IMR-90 (cell line): Measurements from ENCODE around the gene OPTC. TPM values are rescaled to one million over a fixed set of nuclear protein-coding genes. Genes with fewer than 3 reads are reported as not detected.

Experiments
- ATAC-seq: fragments of 200-7000 bp; cut with Tn5 transposase; 2 replicates; pipeline ENCODE4 v1.9.1; 2020; ENCODE audit warnings: low read depth, mild to moderate bottlenecking, moderate library complexity
- BruUV-seq: library from RNA; stranded (reverse); fragments of 400-500 nt; replicated peaks from 2 replicates; lab custom pipeline; 2021; lab: Mats Ljungman, UMichigan
- CTCF ChIA-PET: fragments of 300-600 bp; formaldehyde crosslinking; extraction: SDS; loops from one replicate; lab custom pipeline; 2021; ENCODE audit warnings: antibody characterized with exemption; lab: Yijun Ruan, JAX
- POLR2A ChIA-PET: fragments of 300-600 bp; sonication (Branson Sonifier 250); formaldehyde crosslinking; loops from one replicate; lab custom pipeline; 2022; ENCODE audit warnings: antibody characterized with exemption; ENCODE audit not compliant: unreplicated experiment; lab: Charles Lee
- DNase-seq: peaks from one replicate; pipeline ENCODE4 v3.0.0; 2013
- H2AFZ ChIP-seq: replicated peaks from 2 replicates; pipeline ENCODE3; 2013; ENCODE audit warnings: low read length, mild to moderate bottlenecking; ENCODE audit not compliant: poor library complexity
- H2AK5ac ChIP-seq: 2 replicates; pipeline ENCODE4 v1.6.1; 2013; ENCODE audit warnings: low read depth, low read length, inconsistent platforms
- H2AK9ac ChIP-seq: replicated peaks from 2 replicates; pipeline ENCODE3; 2013; ENCODE audit warnings: mild to moderate bottlenecking, low read depth, low read length, moderate library complexity; ENCODE audit not compliant: poor library complexity
- H2BK120ac ChIP-seq: 2 replicates; pipeline ENCODE4 v1.6.1; 2013; ENCODE audit warnings: low read depth, low read length, inconsistent platforms
- H2BK15ac ChIP-seq: 3 replicates; pipeline ENCODE4 v1.6.1; 2013; ENCODE audit warnings: low read depth, low read length, inconsistent platforms
- H2BK20ac ChIP-seq: 2 replicates; pipeline ENCODE4 v1.6.1; 2013; ENCODE audit warnings: low read depth, mild to moderate bottlenecking, inconsistent platforms, low read length, moderate library complexity
- H2BK5ac ChIP-seq: 2 replicates; pipeline ENCODE4 v1.6.1; 2013; ENCODE audit warnings: mild to moderate bottlenecking, low read depth, low read length, inconsistent platforms; ENCODE audit not compliant: poor library complexity, severe bottlenecking
- H3K14ac ChIP-seq: replicated peaks from 2 replicates; pipeline ENCODE4 v1.6.1; 2013; ENCODE audit warnings: low read depth, low read length, inconsistent platforms
- H3K18ac ChIP-seq: 2 replicates; pipeline ENCODE4 v1.6.1; 2013; ENCODE audit warnings: low read depth, low read length, control low read depth
- H3K23ac ChIP-seq: 2 replicates; pipeline ENCODE4 v1.6.1; 2013; ENCODE audit warnings: low read depth, low read length, inconsistent platforms
- H3K27ac ChIP-seq: 2 replicates; pipeline ENCODE4 v1.5.1; 2013; ENCODE audit warnings: mild to moderate bottlenecking, control low read depth, low read length; ENCODE audit not compliant: insufficient read depth
- H3K27me3 ChIP-seq: 2 replicates; pipeline ENCODE4 v1.6.1; 2013; ENCODE audit warnings: low read length; ENCODE audit not compliant: control insufficient read depth, insufficient read depth
- H3K36me3 ChIP-seq: 2 replicates; pipeline ENCODE4 v1.6.1; 2013; ENCODE audit warnings: low read length, mixed read lengths; ENCODE audit not compliant: control insufficient read depth, insufficient read depth
- H3K4ac ChIP-seq: 2 replicates; pipeline ENCODE4 v1.6.1; 2013; ENCODE audit warnings: low read depth, low read length, inconsistent platforms
- H3K4me1 ChIP-seq: 2 replicates; pipeline ENCODE4 v1.6.1; 2013; ENCODE audit warnings: low read length, mixed read lengths; ENCODE audit not compliant: control insufficient read depth, insufficient read depth
- H3K4me2 ChIP-seq: 2 replicates; pipeline ENCODE4 v1.6.1; 2013; ENCODE audit warnings: low read depth, mild to moderate bottlenecking, control low read depth, low read length, moderate library complexity
- H3K4me3 ChIP-seq: 2 replicates; pipeline ENCODE4 v1.5.1; 2013; ENCODE audit warnings: low read depth, mild to moderate bottlenecking, control low read depth, low read length, moderate library complexity; ENCODE audit not compliant: insufficient read depth
- H3K56ac ChIP-seq: 2 replicates; pipeline ENCODE4 v1.6.1; 2013; ENCODE audit warnings: low read length, inconsistent platforms; ENCODE audit not compliant: insufficient read depth; ENCODE audit errors: extremely low read depth
- H3K79me1 ChIP-seq, 2 experiments: 2 replicates each; pipeline ENCODE4 v1.6.1; 2013; ENCODE audit warnings: low read length in 2 of 2, inconsistent platforms in 1 of 2, low read depth in 1 of 2
- H3K9ac ChIP-seq: 2 replicates; pipeline ENCODE4 v1.6.1; 2013; ENCODE audit warnings: low read depth, low read length, control low read depth
- H3K9me1 ChIP-seq: 2 replicates; pipeline ENCODE4 v1.6.1; 2013; ENCODE audit warnings: low read length, inconsistent platforms; ENCODE audit not compliant: insufficient read depth
- H3K9me3 ChIP-seq: 2 replicates; pipeline ENCODE4 v1.6.1; 2013; ENCODE audit warnings: low read length; ENCODE audit not compliant: control insufficient read depth, insufficient read depth
- H4K20me1 ChIP-seq: 2 replicates; pipeline ENCODE4 v1.6.1; 2013; ENCODE audit warnings: low read length, inconsistent platforms; ENCODE audit not compliant: insufficient read depth
- H4K5ac ChIP-seq: 2 replicates; pipeline ENCODE4 v1.6.1; 2013; ENCODE audit warnings: mild to moderate bottlenecking, low read depth, low read length, control low read depth
- H4K8ac ChIP-seq, 2 experiments: 2 replicates each; pipeline ENCODE4 v1.6.1; 2013; ENCODE audit warnings: low read depth in 2 of 2, low read length in 2 of 2, control low read depth in 1 of 2, inconsistent platforms in 1 of 2
- H4K91ac ChIP-seq: 2 replicates; pipeline ENCODE4 v1.6.1; 2013; ENCODE audit warnings: low read depth, low read length, inconsistent platforms; ENCODE audit not compliant: insufficient read depth
- BHLHE40 ChIP-seq: fragments of 150-350 bp; IDR thresholded peaks from 2 replicates; pipeline ENCODE4 v1.6.1; 2016; ENCODE audit warnings: mild to moderate bottlenecking, low read depth, low read length
- CEBPB ChIP-seq: IDR thresholded peaks from 2 replicates; pipeline ENCODE4 v1.6.1; 2012; ENCODE audit warnings: low read depth, low read length, improper control_type of control experiment
- CHD1 ChIP-seq: IDR thresholded peaks from 2 replicates; pipeline ENCODE4 v1.6.1; 2012; ENCODE audit warnings: low read depth, low read length, improper control_type of control experiment
- FOS ChIP-seq: fragments of 150-350 bp; IDR thresholded peaks from 2 replicates; pipeline ENCODE4 v1.6.1; 2016; ENCODE audit warnings: low read depth, low read length
- MAFK ChIP-seq: IDR thresholded peaks from 2 replicates; pipeline ENCODE4 v1.6.1; 2012; ENCODE audit warnings: low read depth, low read length, improper control_type of control experiment
- MAZ ChIP-seq: IDR thresholded peaks from 2 replicates; pipeline ENCODE4 v1.6.1; 2012; ENCODE audit warnings: low read depth, mild to moderate bottlenecking, low read length, improper control_type of control experiment, moderate library complexity, borderline replicate concordance
- MXI1 ChIP-seq: IDR thresholded peaks from 2 replicates; pipeline ENCODE4 v1.6.1; 2012; ENCODE audit warnings: low read depth, mild to moderate bottlenecking, low read length, moderate library complexity, borderline replicate concordance
- NFE2L2 ChIP-seq: fragments of 150-350 bp; IDR thresholded peaks from 2 replicates; pipeline ENCODE4 v1.6.1; 2016; ENCODE audit warnings: low read depth, mild to moderate bottlenecking, low read length
- POLR2A ChIP-seq: IDR thresholded peaks from 2 replicates; pipeline ENCODE4 v1.6.1; 2012; ENCODE audit warnings: mild to moderate bottlenecking, low read depth, low read length
- RAD21 ChIP-seq: IDR thresholded peaks from 2 replicates; pipeline ENCODE4 v1.6.1; 2012; ENCODE audit warnings: low read length, improper control_type of control experiment
- RCOR1 ChIP-seq: IDR thresholded peaks from 2 replicates; pipeline ENCODE4 v1.6.1; 2012; ENCODE audit warnings: mild to moderate bottlenecking, low read length, improper control_type of control experiment; ENCODE audit not compliant: insufficient replicate concordance
- SMC3 ChIP-seq: fragments of 150-350 bp; IDR thresholded peaks from 2 replicates; pipeline ENCODE4 v1.6.1; 2016; ENCODE audit warnings: low read depth, mild to moderate bottlenecking, antibody characterized with exemption, low read length, moderate library complexity
- WGBS, 2 experiments: methylation state at CpG; one replicate each; pipeline versions ENCODE4 v1.1.5 to v1.1.7; 2013; ENCODE audit warnings: missing lambda C conversion rate in 2 of 2; ENCODE audit not compliant: insufficient read length in 1 of 2; ENCODE audit errors: extremely low coverage in 2 of 2; 5-methylcytosine and 5-hydroxymethylcytosine counted together
- dilution Hi-C: fragments of 300-500 bp; cut with HindIII; formaldehyde crosslinking; loops from one replicate; pipeline ENCODE4 v1.14.3; 2018; ENCODE audit warnings: low sequenced_read_pairs; ENCODE audit not compliant: unreplicated experiment
- in situ Hi-C: fragments of 300-500 bp; cut with MboI; formaldehyde crosslinking; loops from 3 replicates; pipeline ENCODE4 v1.14.3; 2019; ENCODE audit warnings: low sequenced_read_pairs, inconsistent platforms, mixed read lengths
- intact Hi-C: fragments of 100-400 bp; cut with micrococcal nuclease; formaldehyde crosslinking; loops from 2 replicates; pipeline ENCODE4 v1.10.0; 2022
- polyA plus RNA-seq, 3 experiments: library from polyadenylated mRNA; depleted of rRNA; stranded (reverse); fragments of >200 nt; gene quantifications; 2 replicates each; pipeline ENCODE4 v1.2.3, GENCODE V29; 2012; ENCODE audit warnings: low replicate concordance in 1 of 3
- total RNA-seq: library from RNA; depleted of rRNA; stranded (reverse); fragments of >200 nt; gene quantifications from 2 replicates; pipeline ENCODE4 v1.2.3, GENCODE V29; 2012
- TF ChIP-seq, protein P1 (sequence below): fragments of 150-350 bp; IDR thresholded peaks from 2 replicates; pipeline ENCODE4 v1.6.1; 2017; ENCODE audit warnings: mild to moderate bottlenecking, antibody characterized with exemption, low read length, low read depth
- TF ChIP-seq, protein P2 (sequence below): conservative IDR thresholded peaks from 2 replicates; pipeline ENCODE4 v1.5.1; 2012; ENCODE audit warnings: mild to moderate bottlenecking, low read depth, low read length, improper control_type of control experiment
- TF ChIP-seq, protein P3 (sequence below): fragments of 150-350 bp; IDR thresholded peaks from 2 replicates; pipeline ENCODE4 v1.6.1; 2016; ENCODE audit warnings: low read depth, mild to moderate bottlenecking, low read length, moderate library complexity, borderline replicate concordance

OPTC gene
- total and polyA plus RNA-seq, 2 of the 4 experiments (the other 2 are of a cell fraction): not detected

DNA sequence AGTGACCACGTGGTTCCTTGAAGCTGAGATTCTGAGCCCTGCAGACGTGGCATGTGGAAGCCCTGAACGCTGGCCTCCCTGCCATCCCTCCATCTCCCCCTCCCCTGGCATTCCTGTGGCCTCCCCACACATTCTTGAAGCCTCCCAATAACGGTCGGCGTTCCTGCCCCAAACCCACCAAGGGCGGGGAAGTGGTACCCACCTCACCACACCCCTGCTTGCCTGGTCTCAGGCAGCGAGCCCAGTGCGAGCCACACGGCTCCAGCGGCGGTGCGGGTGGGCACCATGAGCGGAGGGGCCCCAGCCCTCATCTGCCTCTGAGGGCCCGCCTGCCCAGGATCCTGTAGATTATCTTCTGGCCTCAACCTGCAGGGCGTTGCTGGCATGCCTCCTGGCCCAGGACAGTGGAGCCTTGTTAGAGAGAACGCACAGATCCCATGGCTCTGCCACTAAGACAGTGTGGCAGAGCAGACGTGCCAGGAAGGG, 38.9 kb upstream of the OPTC start:
- in situ Hi-C loops (no loop called here), intact Hi-C loops (no loop called here), dilution Hi-C loops (no loop called here)
- CTCF ChIA-PET: no interaction called here
- ATAC-seq: no peak
- Histone ChIP-seq H3K4me1 (no peaks in the 10 kb centered on the region), H3K9me1 (no peaks in the 10 kb centered on the region), H3K79me1 (no peaks in the 10 kb centered on the region), H3K23ac (no peak overlapping the region), H4K5ac (no peak overlapping the region), H2AFZ (no peak overlapping the region), H3K56ac (no peak overlapping the region), H3K9ac (no peak overlapping the region), H3K4me3 (no peak overlapping the region), H3K27ac (no peak overlapping the region), H3K4me2 (no peak overlapping the region), H4K91ac (no peak overlapping the region), H4K8ac (no peak overlapping the region), H3K4ac (no peak overlapping the region), H3K27me3 (peaks cover 34% of the 10 kb centered on the region), H2BK5ac (no peak overlapping the region), H2BK120ac (no peak overlapping the region), H3K9me3 (no peaks in the 10 kb centered on the region), H3K36me3 (no peaks in the 10 kb centered on the region), H2AK5ac (no peak overlapping the region), H3K18ac (no peak overlapping the region), H2BK20ac (no peak overlapping the region), H2AK9ac (no peak overlapping the region), H4K20me1 (no peaks in the 10 kb centered on the region), H2BK15ac (no peak overlapping the region), H3K14ac (no peak overlapping the region)
- no peak for DNase-seq
- POLR2A ChIA-PET: no interaction called here
- 84% methylated on average over 14 of the region's 18 CpGs; no CpG with 5 or more reads in 1 of the 2 experiments for WGBS, 2 experiments
- BruUV-seq: no TSS peak
- TF ChIP-seq MAZ (no peak), FOS (no peak), MAFK (no peak), RCOR1 (no peak), NFE2L2 (no peak), MXI1 (no peak), CEBPB (no peak), SMC3 (no peak), POLR2A (no peak), RAD21 (no peak), BHLHE40 (no peak), CHD1 (no peak)
- TF ChIP-seq, protein P1, sequence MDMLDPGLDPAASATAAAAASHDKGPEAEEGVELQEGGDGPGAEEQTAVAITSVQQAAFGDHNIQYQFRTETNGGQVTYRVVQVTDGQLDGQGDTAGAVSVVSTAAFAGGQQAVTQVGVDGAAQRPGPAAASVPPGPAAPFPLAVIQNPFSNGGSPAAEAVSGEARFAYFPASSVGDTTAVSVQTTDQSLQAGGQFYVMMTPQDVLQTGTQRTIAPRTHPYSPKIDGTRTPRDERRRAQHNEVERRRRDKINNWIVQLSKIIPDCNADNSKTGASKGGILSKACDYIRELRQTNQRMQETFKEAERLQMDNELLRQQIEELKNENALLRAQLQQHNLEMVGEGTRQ: no peak
- TF ChIP-seq, protein P2, sequence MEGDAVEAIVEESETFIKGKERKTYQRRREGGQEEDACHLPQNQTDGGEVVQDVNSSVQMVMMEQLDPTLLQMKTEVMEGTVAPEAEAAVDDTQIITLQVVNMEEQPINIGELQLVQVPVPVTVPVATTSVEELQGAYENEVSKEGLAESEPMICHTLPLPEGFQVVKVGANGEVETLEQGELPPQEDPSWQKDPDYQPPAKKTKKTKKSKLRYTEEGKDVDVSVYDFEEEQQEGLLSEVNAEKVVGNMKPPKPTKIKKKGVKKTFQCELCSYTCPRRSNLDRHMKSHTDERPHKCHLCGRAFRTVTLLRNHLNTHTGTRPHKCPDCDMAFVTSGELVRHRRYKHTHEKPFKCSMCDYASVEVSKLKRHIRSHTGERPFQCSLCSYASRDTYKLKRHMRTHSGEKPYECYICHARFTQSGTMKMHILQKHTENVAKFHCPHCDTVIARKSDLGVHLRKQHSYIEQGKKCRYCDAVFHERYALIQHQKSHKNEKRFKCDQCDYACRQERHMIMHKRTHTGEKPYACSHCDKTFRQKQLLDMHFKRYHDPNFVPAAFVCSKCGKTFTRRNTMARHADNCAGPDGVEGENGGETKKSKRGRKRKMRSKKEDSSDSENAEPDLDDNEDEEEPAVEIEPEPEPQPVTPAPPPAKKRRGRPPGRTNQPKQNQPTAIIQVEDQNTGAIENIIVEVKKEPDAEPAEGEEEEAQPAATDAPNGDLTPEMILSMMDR: no peak
- TF ChIP-seq, protein P3, sequence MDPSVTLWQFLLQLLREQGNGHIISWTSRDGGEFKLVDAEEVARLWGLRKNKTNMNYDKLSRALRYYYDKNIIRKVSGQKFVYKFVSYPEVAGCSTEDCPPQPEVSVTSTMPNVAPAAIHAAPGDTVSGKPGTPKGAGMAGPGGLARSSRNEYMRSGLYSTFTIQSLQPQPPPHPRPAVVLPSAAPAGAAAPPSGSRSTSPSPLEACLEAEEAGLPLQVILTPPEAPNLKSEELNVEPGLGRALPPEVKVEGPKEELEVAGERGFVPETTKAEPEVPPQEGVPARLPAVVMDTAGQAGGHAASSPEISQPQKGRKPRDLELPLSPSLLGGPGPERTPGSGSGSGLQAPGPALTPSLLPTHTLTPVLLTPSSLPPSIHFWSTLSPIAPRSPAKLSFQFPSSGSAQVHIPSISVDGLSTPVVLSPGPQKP: no peak
